ENCODE data around the gene ANKRD30BL.
"Not testable (repeated sequence)": the region's sequence is repeated elsewhere in the genome, so short reads cannot be mapped to it uniquely, and the experiment has no call there.

ANKRD30BL gene, protein sequence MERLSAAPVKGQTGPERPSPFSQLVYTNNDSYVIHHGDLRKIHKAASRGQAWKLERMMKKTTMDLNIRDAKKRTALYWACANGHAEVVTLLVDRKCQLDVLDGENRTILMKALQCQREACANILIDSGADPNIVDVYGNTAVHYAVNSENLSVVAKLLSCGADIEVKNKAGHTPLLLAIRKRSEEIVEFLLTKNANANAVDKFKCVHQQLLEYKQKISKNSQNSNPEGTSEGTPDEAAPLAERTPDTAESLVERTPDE

DNA sequence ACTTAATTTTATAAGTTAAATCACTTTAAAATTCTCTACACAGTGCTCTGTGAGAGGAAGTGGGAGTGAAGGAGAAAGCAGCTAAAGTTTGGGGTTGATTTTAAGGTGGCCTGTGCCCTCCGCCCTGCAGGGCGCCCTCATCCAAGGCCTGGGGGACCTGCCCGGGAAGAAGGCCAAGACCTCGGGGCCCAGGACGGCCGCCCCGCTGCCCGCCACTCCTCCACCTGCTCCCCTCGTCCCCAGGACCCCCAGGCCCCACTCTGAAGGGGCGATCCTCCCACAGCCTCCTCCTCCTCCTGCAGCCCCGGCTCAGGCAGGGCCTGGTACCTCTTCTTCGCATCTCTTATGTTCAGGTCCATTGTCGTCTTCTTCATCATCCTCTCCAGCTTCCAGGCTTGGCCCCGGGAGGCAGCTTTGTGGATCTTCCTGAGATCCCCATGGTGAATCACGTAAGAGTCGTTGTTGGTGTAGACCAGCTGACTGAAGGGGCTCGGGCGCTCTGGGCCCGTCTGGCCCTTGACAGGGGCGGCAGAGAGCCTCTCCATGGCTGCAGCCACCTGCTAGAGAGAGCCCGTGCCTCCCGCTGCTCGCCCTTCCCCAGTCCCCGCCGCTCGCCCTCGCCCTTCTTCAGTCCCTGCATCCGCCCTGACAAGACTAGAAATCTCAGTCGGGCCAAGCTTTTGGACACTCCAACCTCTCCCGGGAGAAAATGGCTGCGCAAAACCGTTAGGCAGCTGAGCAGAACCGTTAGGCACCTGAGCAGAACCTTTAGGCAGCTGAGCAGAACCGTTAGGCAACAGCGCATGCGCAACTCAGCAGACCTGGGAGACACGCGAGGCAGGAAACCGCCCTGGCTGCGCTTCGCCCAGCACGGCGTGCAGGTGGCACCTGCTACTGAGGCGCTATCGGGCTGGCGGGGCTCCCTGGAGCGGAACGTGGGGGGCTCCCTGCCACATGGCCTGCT is at the start of gene ANKRD30BL:
TSS of gene ANKRD30BL (minus strand) at position 792 of the 964 bp plus-strand sequence. CDS start at position 545, 247 bp downstream.
- H3K36me3 ChIP-seq (ENCODE audit: insufficient read depth, low read length); H3K4me1 ChIP-seq (ENCODE audit: insufficient read depth, low read length); H3K9me3 ChIP-seq (ENCODE audit: control insufficient read depth, insufficient read depth, low read length); H3K9ac ChIP-seq (ENCODE audit: low read depth, low read length): not testable (repeated sequence)

DNA sequence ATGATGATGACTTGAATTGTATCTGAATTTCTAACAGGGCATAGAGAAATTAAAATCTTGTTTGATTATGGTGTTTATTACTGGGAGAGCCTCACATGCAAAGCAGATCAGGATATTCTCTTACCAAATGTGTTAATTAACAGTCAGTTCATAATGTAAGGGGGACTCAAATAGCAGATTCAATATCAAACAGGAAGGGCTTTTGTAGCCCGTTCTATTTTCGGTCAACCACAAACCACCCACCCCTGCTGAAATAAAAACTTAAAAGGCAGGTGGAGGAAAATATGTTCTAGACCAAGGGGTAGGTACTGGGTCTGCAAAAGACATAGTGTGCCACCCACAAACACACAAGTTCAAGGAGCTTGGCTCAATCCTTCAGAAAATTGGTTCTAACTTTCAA is 41.1 kb upstream of the ANKRD30BL start:
- not testable (repeated sequence) for H3K9me3 ChIP-seq (ENCODE audit: control insufficient read depth, insufficient read depth, low read length); H3K9ac ChIP-seq (ENCODE audit: low read depth, low read length); H3K36me3 ChIP-seq (ENCODE audit: insufficient read depth, low read length); H3K4me1 ChIP-seq (ENCODE audit: insufficient read depth, low read length)

DNA sequence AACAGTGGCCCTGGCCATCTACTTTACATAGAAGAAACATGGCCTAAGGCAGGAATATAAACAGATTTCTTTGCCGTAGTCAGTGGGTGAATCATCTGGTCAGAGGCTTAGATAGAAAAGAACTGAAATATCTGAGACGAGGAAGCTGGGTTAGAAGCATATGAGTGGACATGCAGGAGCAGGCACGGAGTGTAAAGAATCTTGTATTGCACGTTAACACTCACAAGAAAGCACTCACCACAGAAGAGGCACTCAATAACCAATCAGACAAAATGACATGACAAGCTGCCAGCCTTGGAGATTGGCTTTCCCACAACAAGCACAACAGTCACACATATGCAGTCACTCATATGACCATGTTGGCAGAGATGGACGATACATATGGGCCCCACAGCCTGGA is 31.1 kb upstream of the ANKRD30BL start:
- H3K4me1 ChIP-seq (ENCODE audit: insufficient read depth, low read length); H3K9me3 ChIP-seq (ENCODE audit: control insufficient read depth, insufficient read depth, low read length); H3K9ac ChIP-seq (ENCODE audit: low read depth, low read length); H3K36me3 ChIP-seq (ENCODE audit: insufficient read depth, low read length): not testable (repeated sequence)

DNA sequence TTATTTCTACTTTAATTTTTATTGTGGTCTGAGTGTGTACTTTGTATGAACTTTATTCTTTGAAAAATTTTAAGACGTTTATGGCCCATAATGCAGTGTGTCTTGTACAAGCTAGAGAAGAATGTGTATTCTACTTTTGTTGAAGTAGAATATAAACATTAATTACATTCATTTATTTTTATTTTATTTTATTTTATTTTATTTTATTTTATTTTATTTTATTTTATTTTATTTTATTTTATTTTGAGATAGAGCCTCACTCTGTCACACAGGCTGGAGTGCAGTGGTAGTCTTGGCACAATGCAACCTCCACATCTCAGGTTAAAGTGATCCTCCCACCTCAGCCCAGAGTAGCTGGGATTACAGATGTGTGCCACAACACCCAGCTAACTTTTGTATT is 5.3 kb upstream of the ANKRD30BL start:
- H3K4me1 ChIP-seq (ENCODE audit: insufficient read depth, low read length); H3K9ac ChIP-seq (ENCODE audit: low read depth, low read length); H3K9me3 ChIP-seq (ENCODE audit: control insufficient read depth, insufficient read depth, low read length); H3K36me3 ChIP-seq (ENCODE audit: insufficient read depth, low read length): not testable (repeated sequence)

DNA sequence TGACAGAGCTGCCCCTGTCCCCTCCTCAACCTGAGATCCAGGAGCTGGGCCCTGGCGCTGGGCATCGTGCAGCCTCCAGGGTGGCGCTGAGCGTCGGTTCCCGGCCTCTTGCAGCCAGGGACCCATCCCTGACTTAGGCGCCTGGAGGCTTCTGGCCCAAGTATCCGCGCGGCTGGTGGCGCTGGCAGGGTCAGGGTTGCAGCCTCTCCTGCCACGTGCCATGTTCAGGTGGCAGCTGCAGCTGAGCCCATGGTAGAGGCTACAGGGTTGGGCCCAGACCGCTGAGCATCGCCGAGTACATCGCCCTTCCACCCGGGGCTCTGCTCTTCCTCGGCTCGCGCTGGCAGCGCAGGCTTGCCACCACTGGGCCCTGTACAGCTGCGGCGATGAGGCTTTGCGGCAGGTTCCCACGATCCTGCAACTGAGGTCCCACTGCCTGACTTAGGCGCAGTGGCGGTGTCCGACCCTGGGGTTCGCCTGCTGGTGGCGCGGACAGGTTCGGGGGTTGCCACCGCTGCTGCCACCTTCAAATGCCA is 441 bp upstream of the ANKRD30BL start:
- not testable (repeated sequence) for H3K4me1 ChIP-seq (ENCODE audit: insufficient read depth, low read length); H3K9me3 ChIP-seq (ENCODE audit: control insufficient read depth, insufficient read depth, low read length); H3K9ac ChIP-seq (ENCODE audit: low read depth, low read length); H3K36me3 ChIP-seq (ENCODE audit: insufficient read depth, low read length)

DNA sequence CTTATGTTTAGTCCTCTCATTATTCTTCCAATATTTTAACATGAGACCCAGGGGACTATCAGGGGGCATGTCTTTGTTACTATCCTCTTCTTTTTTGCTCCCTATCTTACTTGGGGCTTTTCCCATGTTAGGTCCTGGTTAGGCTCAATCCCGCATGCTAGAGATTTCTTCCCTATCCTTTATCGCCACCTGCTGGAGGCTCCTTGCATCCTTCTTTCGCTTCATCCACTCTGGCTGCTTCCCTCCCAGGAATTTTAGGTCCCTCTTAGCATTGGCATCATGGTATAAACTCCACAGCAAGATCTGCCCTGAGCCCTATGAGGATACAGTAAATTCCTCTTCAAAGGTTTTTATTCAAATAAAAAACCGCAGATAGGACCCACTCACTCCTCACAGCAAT is 15.0 kb downstream of the ANKRD30BL start:
- H3K36me3 ChIP-seq (ENCODE audit: insufficient read depth, low read length); H3K9me3 ChIP-seq (ENCODE audit: control insufficient read depth, insufficient read depth, low read length); H3K4me1 ChIP-seq (ENCODE audit: insufficient read depth, low read length); H3K9ac ChIP-seq (ENCODE audit: low read depth, low read length): not testable (repeated sequence)
